WERI-Rb-1 (cell line): Measurements from ENCODE around the gene LRP6.

Experiments
- DNase-seq: peaks from one replicate; pipeline ENCODE4 v3.0.0-alpha.2; 2020
- H3K27ac ChIP-seq: fragments of 250-450 bp; sonication (Bioruptor Pico); 2 replicates; pipeline ENCODE4 v1.5.1; 2020; ENCODE audit warnings: mild to moderate bottlenecking, moderate library complexity
- H3K27me3 ChIP-seq: fragments of 250-450 bp; sonication (Bioruptor Pico); 2 replicates; pipeline ENCODE4 v1.5.1; 2021; ENCODE audit warnings: mild to moderate bottlenecking, low read depth, moderate library complexity; ENCODE audit not compliant: insufficient read depth, severe bottlenecking
- H3K36me3 ChIP-seq: fragments of 250-450 bp; sonication (Bioruptor Pico); 2 replicates; pipeline ENCODE4 v1.5.1; 2020; ENCODE audit warnings: mild to moderate bottlenecking, moderate library complexity
- H3K4me3 ChIP-seq: 2 replicates; pipeline ENCODE4 v1.5.1; 2011; ENCODE audit warnings: low read depth, mild to moderate bottlenecking, control low read depth, low read length
- H3K9me3 ChIP-seq: fragments of 250-450 bp; sonication (Bioruptor Pico); 2 replicates; pipeline ENCODE4 v1.5.1; 2021; ENCODE audit warnings: mild to moderate bottlenecking, moderate library complexity; ENCODE audit not compliant: severe bottlenecking
- CTCF ChIP-seq: IDR thresholded peaks from 2 replicates; pipeline ENCODE4 v1.5.1; 2011; ENCODE audit warnings: low read depth, mild to moderate bottlenecking, control low read depth, inconsistent platforms, low read length

The LRP6 gene

GRCh38 chr12:12216349-12217017 is 50.4 kb downstream of the LRP6 start:
- no peak overlapping the region for H3K27ac ChIP-seq
- DNase-seq, result no peak
- no peak for TF ChIP-seq CTCF
- H3K27me3 ChIP-seq, result no peaks in the 10 kb centered on the region
- H3K4me3 ChIP-seq, result no peak overlapping the region
- H3K36me3 ChIP-seq, result no peaks in the 10 kb centered on the region; the same call in 1 of the 2 replicates
- peaks cover 3% of the 10 kb centered on the region for H3K9me3 ChIP-seq

GRCh38 chr12:12214635-12215131 is 52.2 kb downstream of the LRP6 start:
- no peak for DNase-seq
- H3K4me3 ChIP-seq, result no peak overlapping the region
- H3K27me3 ChIP-seq, result no peaks in the 10 kb centered on the region
- no peak for TF ChIP-seq CTCF
- no peaks in the 10 kb centered on the region; the same call in 1 of the 2 replicates for H3K36me3 ChIP-seq
- peaks cover 3% of the 10 kb centered on the region for H3K9me3 ChIP-seq
- H3K27ac ChIP-seq, result no peak overlapping the region

GRCh38 chr12:12214201-12214600 is 52.6 kb downstream of the LRP6 start:
- no peaks in the 10 kb centered on the region for H3K36me3 ChIP-seq
- no peak overlapping the region for H3K4me3 ChIP-seq
- peaks cover 3% of the 10 kb centered on the region for H3K9me3 ChIP-seq
- H3K27me3 ChIP-seq, result no peaks in the 10 kb centered on the region
- DNase-seq, result no peak
- no peak overlapping the region for H3K27ac ChIP-seq
- no peak for TF ChIP-seq CTCF

- TF ChIP-seq CTCF, result no peak
- Histone ChIP-seq H3K4me3 (no peak overlapping the region), H3K36me3 (no peaks in the 10 kb centered on the region), H3K27ac (no peak overlapping the region), H3K9me3 (no peaks in the 10 kb centered on the region), H3K27me3 (no peaks in the 10 kb centered on the region)
- no peak for DNase-seq
These were observed 54.1 kb downstream of the LRP6 start for GRCh38 chr12:12212769-12213168.

- no peaks in the 10 kb centered on the region for H3K36me3 ChIP-seq
- no peaks in the 10 kb centered on the region for H3K9me3 ChIP-seq
- H3K4me3 ChIP-seq, result no peak overlapping the region
- TF ChIP-seq CTCF, result no peak
- H3K27ac ChIP-seq, result no peak overlapping the region
- no peaks in the 10 kb centered on the region for H3K27me3 ChIP-seq
- no peak for DNase-seq
These were observed 55.9 kb downstream of the LRP6 start for GRCh38 chr12:12210983-12211382.

DNA sequence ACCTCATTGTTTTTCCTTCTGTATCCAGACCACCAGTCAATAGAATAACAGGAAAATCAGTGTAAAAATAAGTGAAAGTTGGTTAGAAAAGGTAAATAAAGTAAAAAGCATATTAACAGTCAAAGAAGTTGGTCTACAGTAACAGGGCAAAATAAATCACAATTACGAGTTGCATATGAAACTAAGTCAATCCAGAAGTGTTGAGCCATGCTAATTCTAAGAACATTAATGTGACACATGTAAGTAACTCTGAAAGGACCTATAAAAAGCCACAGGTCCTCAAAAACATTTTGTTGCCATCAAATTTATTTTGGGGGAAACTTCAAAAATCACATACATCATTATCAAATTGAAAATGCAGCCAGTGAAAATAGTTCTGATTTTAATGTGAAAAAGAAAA is 56.4 kb downstream of the LRP6 start:
- Histone ChIP-seq H3K36me3 (no peaks in the 10 kb centered on the region), H3K27me3 (no peaks in the 10 kb centered on the region), H3K27ac (no peak overlapping the region), H3K9me3 (no peaks in the 10 kb centered on the region), H3K4me3 (no peak overlapping the region)
- no peak for TF ChIP-seq CTCF
- DNase-seq, result no peak
